Mucosa of stomach (tissue), 1 donor: ENCODE data around the gene NDC1.
"Not testable (repeated sequence)": the region's sequence is repeated elsewhere in the genome, so short reads cannot be mapped to it uniquely, and the experiment has no call there.

Source experiments
- H3K27me3 ChIP-seq: one replicate; pipeline ENCODE4 v1.7.0; 2013; ENCODE audit warnings: mild to moderate bottlenecking, low read length; ENCODE audit not compliant: control insufficient read depth, insufficient read depth
- H3K36me3 ChIP-seq: one replicate; pipeline ENCODE4 v1.7.0; 2013; ENCODE audit warnings: low read length; ENCODE audit not compliant: control insufficient read depth, insufficient read depth
- H3K4me1 ChIP-seq: one replicate; pipeline ENCODE4 v1.7.0; 2013; ENCODE audit warnings: mild to moderate bottlenecking, low read length; ENCODE audit not compliant: control insufficient read depth, insufficient read depth
- H3K4me3 ChIP-seq: one replicate; pipeline ENCODE4 v1.7.0; 2013; ENCODE audit warnings: low read length
- H3K9ac ChIP-seq: one replicate; pipeline ENCODE4 v1.7.0; 2013; ENCODE audit warnings: mild to moderate bottlenecking, low read length, moderate library complexity
- H3K9me3 ChIP-seq: one replicate; pipeline ENCODE4 v1.7.0; 2013; ENCODE audit warnings: mild to moderate bottlenecking, low read length, moderate library complexity; ENCODE audit not compliant: control insufficient read depth
- donor health status: Pancreatic carcinoma.

NDC1 gene

GRCh38 chr1:53819387-53819786, 18.7 kb downstream of the NDC1 start:
- Histone ChIP-seq H3K4me3 (no peak overlapping the region), H3K4me1 (no peaks in the 10 kb centered on the region), H3K36me3 (no peaks in the 10 kb centered on the region), H3K9me3 (no peaks in the 10 kb centered on the region), H3K27me3 (no peaks in the 10 kb centered on the region), H3K9ac (no peak overlapping the region)

- H3K4me3 ChIP-seq, H3K36me3 ChIP-seq, H3K27me3 ChIP-seq, H3K9me3 ChIP-seq, H3K4me1 ChIP-seq, H3K9ac ChIP-seq: not testable (repeated sequence)
Measured at GRCh38 chr1:53816584-53816983, 21.5 kb downstream of the NDC1 start.

DNA sequence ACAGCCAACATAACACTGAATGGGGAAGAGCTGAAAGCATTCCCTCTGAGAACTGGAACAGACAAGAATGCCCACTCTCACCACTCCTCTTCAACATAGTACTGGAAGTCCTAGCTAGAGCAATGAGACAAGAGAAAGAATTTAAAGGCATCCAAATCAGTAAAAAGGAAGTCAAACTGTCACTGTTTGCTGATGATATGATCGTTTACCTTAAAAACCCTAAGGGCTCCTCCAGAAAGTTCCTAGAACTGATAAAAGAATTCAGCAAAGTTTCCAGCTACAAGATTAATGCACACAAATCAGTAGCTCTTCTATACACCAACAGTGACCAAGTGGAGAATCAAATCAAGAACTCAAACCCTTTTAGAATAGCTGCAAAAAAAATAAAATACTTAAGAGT, 22.6 kb downstream of the NDC1 start:
- H3K9ac ChIP-seq, H3K36me3 ChIP-seq, H3K27me3 ChIP-seq, H3K4me1 ChIP-seq, H3K4me3 ChIP-seq, H3K9me3 ChIP-seq: not testable (repeated sequence)

- no peak overlapping the region for H3K4me3 ChIP-seq
- no peaks in the 10 kb centered on the region for H3K27me3 ChIP-seq
- H3K9ac ChIP-seq = no peak overlapping the region
- peaks cover 8% of the 10 kb centered on the region for H3K4me1 ChIP-seq
- H3K9me3 ChIP-seq = no peaks in the 10 kb centered on the region
- no peaks in the 10 kb centered on the region for H3K36me3 ChIP-seq
Measured at GRCh38 chr1:53811414-53811851, 26.7 kb downstream of the NDC1 start.

GRCh38 chr1:53810497-53810896, 27.6 kb downstream of the NDC1 start:
- Histone ChIP-seq H3K36me3 (no peaks in the 10 kb centered on the region), H3K4me1 (peaks cover 8% of the 10 kb centered on the region), H3K9ac (no peak overlapping the region), H3K27me3 (no peaks in the 10 kb centered on the region), H3K9me3 (no peaks in the 10 kb centered on the region), H3K4me3 (no peak overlapping the region)

- Histone ChIP-seq H3K36me3 (no peaks in the 10 kb centered on the region), H3K4me3 (no peak overlapping the region), H3K9ac (no peak overlapping the region), H3K4me1 (peaks cover 8% of the 10 kb centered on the region), H3K27me3 (no peaks in the 10 kb centered on the region), H3K9me3 (no peaks in the 10 kb centered on the region)
Measured at GRCh38 chr1:53810007-53810406, 28.1 kb downstream of the NDC1 start.

DNA sequence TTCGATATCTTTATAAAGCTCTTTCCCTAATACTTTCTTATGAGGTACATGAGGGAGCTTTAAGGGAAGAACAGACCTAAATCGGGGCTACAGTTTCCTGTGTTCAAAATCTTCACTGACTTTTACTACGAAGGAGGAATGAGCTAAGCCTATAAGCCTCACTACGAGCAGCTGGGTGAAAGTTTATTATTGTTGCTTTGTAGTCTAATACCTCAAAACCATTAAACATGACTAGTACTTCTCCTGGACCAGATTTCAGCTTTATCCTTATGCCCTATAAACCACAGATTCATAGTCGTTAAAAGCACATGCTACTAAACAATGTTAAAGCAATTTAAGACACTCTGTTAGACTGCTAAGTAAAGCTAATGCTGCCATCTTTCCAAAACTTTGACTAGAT, 30.2 kb downstream of the NDC1 start:
- no peaks in the 10 kb centered on the region for H3K36me3 ChIP-seq
- no peak overlapping the region for H3K4me3 ChIP-seq
- peaks cover 8% of the 10 kb centered on the region for H3K4me1 ChIP-seq
- H3K27me3 ChIP-seq = no peaks in the 10 kb centered on the region
- no peak overlapping the region for H3K9ac ChIP-seq
- no peaks in the 10 kb centered on the region for H3K9me3 ChIP-seq

DNA sequence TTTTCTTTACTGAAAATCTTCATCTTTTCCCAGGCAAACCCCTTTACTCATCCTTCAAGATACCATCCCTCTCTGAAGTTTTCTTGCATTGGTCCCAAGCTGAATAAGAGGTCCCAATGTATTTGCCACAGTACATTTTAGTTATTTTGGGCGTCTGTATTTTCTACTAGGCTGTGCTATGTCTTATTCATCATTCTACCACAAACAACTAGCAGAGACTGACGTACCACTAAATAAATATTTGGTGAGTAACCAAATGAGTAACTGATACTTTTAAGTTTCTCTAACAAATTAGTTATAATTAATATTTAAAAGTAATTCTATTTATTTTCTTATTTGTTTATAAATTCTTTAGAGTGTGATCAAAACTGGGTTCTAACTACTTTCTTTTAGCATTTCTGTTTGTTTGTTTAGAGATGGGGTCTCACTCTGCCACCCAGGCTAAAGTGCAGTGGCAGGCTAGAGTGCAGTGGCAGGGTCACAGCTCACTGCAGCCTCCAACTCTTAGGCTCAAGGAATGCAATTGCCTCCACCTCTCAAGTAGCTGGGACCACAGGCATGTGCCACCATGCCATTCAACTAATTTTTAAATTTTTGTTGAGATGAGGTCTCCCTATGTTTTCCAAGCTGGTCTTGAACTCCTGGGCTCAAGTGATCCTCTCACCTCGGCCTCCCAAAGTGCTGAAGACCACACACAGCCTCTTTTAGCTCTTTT, 33.1 kb downstream of the NDC1 start:
- Histone ChIP-seq H3K36me3 (no peaks in the 10 kb centered on the region), H3K4me1 (no peaks in the 10 kb centered on the region), H3K9me3 (no peaks in the 10 kb centered on the region), H3K4me3 (no peak overlapping the region), H3K27me3 (no peaks in the 10 kb centered on the region), H3K9ac (no peak overlapping the region)

DNA sequence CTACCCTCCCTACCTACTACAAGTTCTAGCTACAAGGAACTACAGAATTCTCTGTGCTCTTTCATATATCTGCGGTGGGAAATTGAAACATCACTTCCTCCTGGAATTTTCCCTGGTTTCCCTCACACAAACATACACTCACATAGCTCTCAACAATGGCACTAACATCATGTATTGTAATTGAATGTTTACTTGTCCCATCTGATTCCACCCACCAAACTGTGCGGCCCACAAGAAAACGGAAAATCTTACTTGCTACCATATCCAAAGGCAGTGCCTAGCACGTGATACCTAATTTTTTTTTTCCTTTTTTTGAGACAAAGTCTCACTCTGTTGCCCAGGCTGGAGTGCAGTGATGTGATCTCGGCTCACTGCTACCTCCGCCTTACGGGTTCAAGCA, 33.9 kb downstream of the NDC1 start:
- no peaks in the 10 kb centered on the region for H3K27me3 ChIP-seq

DNA sequence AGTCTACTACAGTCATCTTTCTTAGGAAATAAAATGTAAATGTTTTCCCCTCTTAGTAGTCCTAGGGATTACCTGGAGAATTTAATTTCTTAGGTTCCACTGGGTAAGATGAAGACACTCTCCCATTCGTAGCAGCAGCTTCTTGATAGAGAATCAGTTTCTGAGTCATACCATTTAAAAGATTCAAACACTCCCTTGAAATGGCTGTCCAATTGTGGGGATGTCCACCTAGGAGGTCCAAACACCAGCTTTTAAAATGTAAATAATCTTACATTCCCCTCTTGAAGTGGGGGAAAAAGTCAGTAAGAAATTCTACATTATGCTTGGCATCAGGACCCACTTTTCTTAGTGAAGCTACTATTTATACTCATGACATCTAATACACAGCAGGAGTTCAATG, 37.5 kb downstream of the NDC1 start:
- Histone ChIP-seq H3K4me3 (no peak overlapping the region), H3K36me3 (no peaks in the 10 kb centered on the region), H3K9ac (no peak overlapping the region), H3K27me3 (no peaks in the 10 kb centered on the region), H3K9me3 (no peaks in the 10 kb centered on the region), H3K4me1 (no peaks in the 10 kb centered on the region)

More for the DNA sequence above, 33.9 kb downstream of the NDC1 start:
- H3K9me3 ChIP-seq = no peaks in the 10 kb centered on the region
- H3K4me1 ChIP-seq = no peaks in the 10 kb centered on the region
- H3K4me3 ChIP-seq = no peak overlapping the region
- no peak overlapping the region for H3K9ac ChIP-seq
- no peaks in the 10 kb centered on the region for H3K36me3 ChIP-seq

- no peaks in the 10 kb centered on the region for H3K27me3 ChIP-seq
- no peaks in the 10 kb centered on the region for H3K4me1 ChIP-seq
- no peaks in the 10 kb centered on the region for H3K36me3 ChIP-seq
- no peak overlapping the region for H3K4me3 ChIP-seq
- no peaks in the 10 kb centered on the region for H3K9me3 ChIP-seq
- no peak overlapping the region for H3K9ac ChIP-seq
Measured at GRCh38 chr1:53799141-53799540, 39.0 kb downstream of the NDC1 start.

- no peaks in the 10 kb centered on the region for H3K27me3 ChIP-seq
- H3K9me3 ChIP-seq = no peaks in the 10 kb centered on the region
- no peaks in the 10 kb centered on the region for H3K36me3 ChIP-seq
- H3K4me3 ChIP-seq = no peak overlapping the region
- no peak overlapping the region for H3K9ac ChIP-seq
- no peaks in the 10 kb centered on the region for H3K4me1 ChIP-seq
Measured at GRCh38 chr1:53792806-53793205, 45.3 kb downstream of the NDC1 start.

DNA sequence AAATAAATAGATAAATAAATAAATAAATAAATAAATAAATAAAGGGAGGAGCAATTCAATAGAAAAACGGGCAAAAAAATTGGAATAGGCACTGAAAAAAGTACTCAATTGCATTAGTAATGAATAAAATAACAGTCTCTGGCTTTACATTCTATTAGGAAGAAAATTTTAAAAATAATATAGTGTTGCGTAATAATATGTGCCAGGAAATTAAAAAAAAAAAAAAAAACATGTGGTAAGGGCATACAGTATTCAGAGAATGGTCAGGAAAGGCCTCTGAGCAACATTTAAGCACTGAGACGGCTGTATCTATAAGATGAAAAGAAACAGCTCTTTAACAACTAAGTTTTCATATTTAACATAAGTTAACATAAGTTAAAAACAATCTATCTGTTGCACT, 50.4 kb downstream of the NDC1 start:
- Histone ChIP-seq H3K9me3 (no peaks in the 10 kb centered on the region), H3K36me3 (no peaks in the 10 kb centered on the region), H3K27me3 (no peaks in the 10 kb centered on the region), H3K4me1 (no peaks in the 10 kb centered on the region), H3K4me3 (no peak overlapping the region), H3K9ac (no peak overlapping the region)
